HepG2 (cell line): ENCODE data around the gene SPAG4. TPM values are rescaled to one million over a fixed set of nuclear protein-coding genes. Genes with fewer than 3 reads are reported as not detected.

Experiments
- AGO1 ChIP-seq: fragments of 200-400 bp; formaldehyde crosslinking; IDR thresholded peaks from 2 replicates; pipeline ENCODE4 v1.6.1; 2017; ENCODE audit warnings: mild to moderate bottlenecking, low read depth, low read length, moderate library complexity; ENCODE audit not compliant: poor library complexity, severe bottlenecking
- AKAP8 ChIP-seq: sonication (generic); formaldehyde crosslinking; IDR thresholded peaks from 2 replicates; pipeline ENCODE4 v1.5.1; 2020; ENCODE audit warnings: mild to moderate bottlenecking, missing genetic modification reagents
- GTF3A ChIP-seq: sonication (generic); formaldehyde crosslinking; conservative IDR thresholded peaks from 2 replicates; pipeline ENCODE4 v1.4.0; 2020; ENCODE audit warnings: mild to moderate bottlenecking, missing genetic modification reagents
- HIVEP1 ChIP-seq: sonication (generic); formaldehyde crosslinking; IDR thresholded peaks from 2 replicates; pipeline ENCODE4 v1.4.0; 2020; ENCODE audit warnings: mild to moderate bottlenecking, missing genetic modification reagents
- KDM2A ChIP-seq: sonication (generic); formaldehyde crosslinking; IDR thresholded peaks from 2 replicates; pipeline ENCODE4 v1.4.0; 2020; ENCODE audit warnings: low read depth, missing genetic modification reagents, borderline replicate concordance
- MYC ChIP-seq: sonication (generic); formaldehyde crosslinking; IDR thresholded peaks from 2 replicates; pipeline ENCODE4 v1.9.0; 2021; ENCODE audit warnings: missing genetic modification reagents, borderline replicate concordance
- NR2F6 ChIP-seq, 2 experiments: IDR thresholded peaks; 2 replicates each; pipeline ENCODE4 v1.6.1; 2016; ENCODE audit warnings: antibody characterized with exemption in 1 of 2, mild to moderate bottlenecking in 1 of 2
- SRSF4 ChIP-seq: fragments of 200-400 bp; formaldehyde crosslinking; IDR thresholded peaks from one replicate; pipeline ENCODE4 v1.6.1; 2018; ENCODE audit warnings: mild to moderate bottlenecking, low read depth, low read length, moderate library complexity; ENCODE audit not compliant: poor library complexity, severe bottlenecking
- THAP11 ChIP-seq: IDR thresholded peaks from 2 replicates; pipeline ENCODE4 v1.6.1; 2016; ENCODE audit warnings: missing biosample characterization, missing genetic modification reagents
- ZEB1 ChIP-seq: IDR thresholded peaks from 2 replicates; pipeline ENCODE4 v1.6.1; 2012; ENCODE audit warnings: mild to moderate bottlenecking, low read depth, inconsistent platforms; ENCODE audit not compliant: insufficient replicate concordance
- ZNF879 ChIP-seq: sonication (generic); formaldehyde crosslinking; IDR thresholded peaks from 2 replicates; pipeline ENCODE4 v1.8.1; 2023; ENCODE audit warnings: missing genetic modification reagents
- ZSCAN31 ChIP-seq: sonication (generic); formaldehyde crosslinking; IDR thresholded peaks from 2 replicates; pipeline ENCODE4 v1.5.0; 2020; ENCODE audit warnings: low read depth, mild to moderate bottlenecking, missing genetic modification reagents
- polyA plus RNA-seq, 8 experiments: library from polyadenylated mRNA; depleted of rRNA in 3 of 8; stranded (reverse) in 7 of 8; unstranded in 1 of 8; fragments of >200 nt; fragmentation: Illumina TruSeq in 4 of 8; extraction: Trizol in 4 of 8; gene quantifications; 2 replicates each; pipeline versions ENCODE4 v1.2.1 to v1.2.3, GENCODE V29; 2011 to 2016; ENCODE audit warnings: low read depth in 4 of 8, missing spikeins in 1 of 8, mixed read lengths in 1 of 8; ENCODE audit not compliant: insufficient read depth in 1 of 8
- total RNA-seq, 5 experiments: library from RNA; depleted of rRNA; stranded (reverse); fragments of >200 nt; fragmentation: Illumina TruSeq; extraction: Trizol; gene quantifications; 2 replicates each; pipeline ENCODE4 v1.2.3, GENCODE V29; 2016; ENCODE audit warnings: low read depth in 1 of 5
- TF ChIP-seq, protein P1 (sequence below): sonication (generic); formaldehyde crosslinking; IDR thresholded peaks from 2 replicates; pipeline ENCODE4 v1.5.0; 2020; ENCODE audit warnings: mild to moderate bottlenecking, missing genetic modification reagents
- TF ChIP-seq, protein P2 (sequence below): sonication (generic); formaldehyde crosslinking; IDR thresholded peaks from 2 replicates; pipeline ENCODE4 v1.5.1; 2020; ENCODE audit warnings: mild to moderate bottlenecking, missing genetic modification reagents, moderate library complexity
- TF ChIP-seq, protein P3 (sequence below): sonication (generic); formaldehyde crosslinking; IDR thresholded peaks from 2 replicates; pipeline ENCODE4 v1.4.0; 2020; ENCODE audit warnings: missing genetic modification reagents
- TF ChIP-seq, protein P4 (sequence below): sonication (generic); formaldehyde crosslinking; IDR thresholded peaks from 2 replicates; pipeline ENCODE4 v1.8.0; 2022; ENCODE audit warnings: missing genetic modification reagents, mild to moderate bottlenecking, borderline replicate concordance
- TF ChIP-seq, protein P5 (sequence below): sonication (generic); formaldehyde crosslinking; IDR thresholded peaks from 2 replicates; pipeline ENCODE4 v1.5.0; 2020; ENCODE audit warnings: missing genetic modification reagents, mild to moderate bottlenecking, borderline replicate concordance

SPAG4 gene
- total and polyA plus RNA-seq, 2 of the 13 experiments (the other 11 are each of a cell fraction or from before 2014, with no cell fraction given) = 5.8 to 137 TPM

DNA sequence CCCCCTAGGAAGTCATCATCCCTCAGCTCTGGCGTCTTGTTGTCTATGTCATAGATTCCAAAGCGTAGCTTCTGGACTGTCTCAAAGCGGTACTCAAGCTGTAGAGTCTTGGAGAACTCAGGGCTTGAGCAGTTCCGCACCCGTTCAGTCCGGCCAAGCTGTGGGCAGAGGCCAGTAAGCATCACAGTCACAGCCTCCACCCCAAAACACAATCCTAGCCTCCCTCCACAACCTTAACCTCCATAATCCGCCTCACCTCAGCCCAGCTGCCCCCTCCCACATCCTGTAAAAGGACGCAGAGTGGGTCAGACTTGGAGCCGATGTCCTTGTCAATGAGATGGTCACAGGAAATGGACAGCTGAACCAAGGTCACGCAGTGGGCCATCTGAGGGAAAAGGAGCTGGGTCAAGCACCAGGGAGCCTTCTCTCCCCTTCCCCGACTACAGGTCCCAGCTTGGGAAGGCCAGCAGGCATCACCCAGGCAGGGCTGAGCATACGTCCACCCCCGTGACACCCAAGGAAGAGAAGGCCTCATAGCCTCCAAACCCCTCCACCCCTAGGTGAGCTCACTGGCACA is 17.0 kb downstream of the SPAG4 start (continued):
- TF ChIP-seq MYC (no peak; the same call in 1 of the 2 replicates), SRSF4 (no peak), KDM2A (CRISPR knock-in tag) (no peak; the same call in 1 of the 2 replicates), AKAP8 (CRISPR knock-in tag) (peak; percentile 39; the same call in 1 of the 2 replicates), ZEB1 (no peak), HIVEP1 (CRISPR knock-in tag) (no peak), NR2F6 (IDR thresholded peaks at IDR 0.05) (no peak), NR2F6 (CRISPR knock-in tag; IDR thresholded peaks at IDR 0.05) (no peak), GTF3A (no peak), THAP11 (no peak), ZSCAN31 (CRISPR knock-in tag) (0 out of 2 replicates have a peak, but pooled peaks have one; percentile 18), ZNF879 (CRISPR knock-in tag) (no peak), AGO1 (no peak)
- TF ChIP-seq, protein P1, sequence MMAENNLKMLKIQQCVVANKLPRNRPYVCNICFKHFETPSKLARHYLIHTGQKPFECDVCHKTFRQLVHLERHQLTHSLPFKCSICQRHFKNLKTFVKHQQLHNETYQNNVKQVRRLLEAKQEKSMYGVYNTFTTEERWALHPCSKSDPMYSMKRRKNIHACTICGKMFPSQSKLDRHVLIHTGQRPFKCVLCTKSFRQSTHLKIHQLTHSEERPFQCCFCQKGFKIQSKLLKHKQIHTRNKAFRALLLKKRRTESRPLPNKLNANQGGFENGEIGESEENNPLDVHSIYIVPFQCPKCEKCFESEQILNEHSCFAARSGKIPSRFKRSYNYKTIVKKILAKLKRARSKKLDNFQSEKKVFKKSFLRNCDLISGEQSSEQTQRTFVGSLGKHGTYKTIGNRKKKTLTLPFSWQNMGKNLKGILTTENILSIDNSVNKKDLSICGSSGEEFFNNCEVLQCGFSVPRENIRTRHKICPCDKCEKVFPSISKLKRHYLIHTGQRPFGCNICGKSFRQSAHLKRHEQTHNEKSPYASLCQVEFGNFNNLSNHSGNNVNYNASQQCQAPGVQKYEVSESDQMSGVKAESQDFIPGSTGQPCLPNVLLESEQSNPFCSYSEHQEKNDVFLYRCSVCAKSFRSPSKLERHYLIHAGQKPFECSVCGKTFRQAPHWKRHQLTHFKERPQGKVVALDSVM (CRISPR knock-in tag) = no peak
- TF ChIP-seq, protein P2, sequence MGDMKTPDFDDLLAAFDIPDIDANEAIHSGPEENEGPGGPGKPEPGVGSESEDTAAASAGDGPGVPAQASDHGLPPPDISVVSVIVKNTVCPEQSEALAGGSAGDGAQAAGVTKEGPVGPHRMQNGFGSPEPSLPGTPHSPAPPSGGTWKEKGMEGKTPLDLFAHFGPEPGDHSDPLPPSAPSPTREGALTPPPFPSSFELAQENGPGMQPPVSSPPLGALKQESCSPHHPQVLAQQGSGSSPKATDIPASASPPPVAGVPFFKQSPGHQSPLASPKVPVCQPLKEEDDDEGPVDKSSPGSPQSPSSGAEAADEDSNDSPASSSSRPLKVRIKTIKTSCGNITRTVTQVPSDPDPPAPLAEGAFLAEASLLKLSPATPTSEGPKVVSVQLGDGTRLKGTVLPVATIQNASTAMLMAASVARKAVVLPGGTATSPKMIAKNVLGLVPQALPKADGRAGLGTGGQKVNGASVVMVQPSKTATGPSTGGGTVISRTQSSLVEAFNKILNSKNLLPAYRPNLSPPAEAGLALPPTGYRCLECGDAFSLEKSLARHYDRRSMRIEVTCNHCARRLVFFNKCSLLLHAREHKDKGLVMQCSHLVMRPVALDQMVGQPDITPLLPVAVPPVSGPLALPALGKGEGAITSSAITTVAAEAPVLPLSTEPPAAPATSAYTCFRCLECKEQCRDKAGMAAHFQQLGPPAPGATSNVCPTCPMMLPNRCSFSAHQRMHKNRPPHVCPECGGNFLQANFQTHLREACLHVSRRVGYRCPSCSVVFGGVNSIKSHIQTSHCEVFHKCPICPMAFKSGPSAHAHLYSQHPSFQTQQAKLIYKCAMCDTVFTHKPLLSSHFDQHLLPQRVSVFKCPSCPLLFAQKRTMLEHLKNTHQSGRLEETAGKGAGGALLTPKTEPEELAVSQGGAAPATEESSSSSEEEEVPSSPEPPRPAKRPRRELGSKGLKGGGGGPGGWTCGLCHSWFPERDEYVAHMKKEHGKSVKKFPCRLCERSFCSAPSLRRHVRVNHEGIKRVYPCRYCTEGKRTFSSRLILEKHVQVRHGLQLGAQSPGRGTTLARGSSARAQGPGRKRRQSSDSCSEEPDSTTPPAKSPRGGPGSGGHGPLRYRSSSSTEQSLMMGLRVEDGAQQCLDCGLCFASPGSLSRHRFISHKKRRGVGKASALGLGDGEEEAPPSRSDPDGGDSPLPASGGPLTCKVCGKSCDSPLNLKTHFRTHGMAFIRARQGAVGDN = peak; percentile 41
- TF ChIP-seq, protein P3, sequence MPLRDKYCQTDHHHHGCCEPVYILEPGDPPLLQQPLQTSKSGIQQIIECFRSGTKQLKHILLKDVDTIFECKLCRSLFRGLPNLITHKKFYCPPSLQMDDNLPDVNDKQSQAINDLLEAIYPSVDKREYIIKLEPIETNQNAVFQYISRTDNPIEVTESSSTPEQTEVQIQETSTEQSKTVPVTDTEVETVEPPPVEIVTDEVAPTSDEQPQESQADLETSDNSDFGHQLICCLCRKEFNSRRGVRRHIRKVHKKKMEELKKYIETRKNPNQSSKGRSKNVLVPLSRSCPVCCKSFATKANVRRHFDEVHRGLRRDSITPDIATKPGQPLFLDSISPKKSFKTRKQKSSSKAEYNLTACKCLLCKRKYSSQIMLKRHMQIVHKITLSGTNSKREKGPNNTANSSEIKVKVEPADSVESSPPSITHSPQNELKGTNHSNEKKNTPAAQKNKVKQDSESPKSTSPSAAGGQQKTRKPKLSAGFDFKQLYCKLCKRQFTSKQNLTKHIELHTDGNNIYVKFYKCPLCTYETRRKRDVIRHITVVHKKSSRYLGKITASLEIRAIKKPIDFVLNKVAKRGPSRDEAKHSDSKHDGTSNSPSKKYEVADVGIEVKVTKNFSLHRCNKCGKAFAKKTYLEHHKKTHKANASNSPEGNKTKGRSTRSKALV = no peak
- TF ChIP-seq, protein P4, sequence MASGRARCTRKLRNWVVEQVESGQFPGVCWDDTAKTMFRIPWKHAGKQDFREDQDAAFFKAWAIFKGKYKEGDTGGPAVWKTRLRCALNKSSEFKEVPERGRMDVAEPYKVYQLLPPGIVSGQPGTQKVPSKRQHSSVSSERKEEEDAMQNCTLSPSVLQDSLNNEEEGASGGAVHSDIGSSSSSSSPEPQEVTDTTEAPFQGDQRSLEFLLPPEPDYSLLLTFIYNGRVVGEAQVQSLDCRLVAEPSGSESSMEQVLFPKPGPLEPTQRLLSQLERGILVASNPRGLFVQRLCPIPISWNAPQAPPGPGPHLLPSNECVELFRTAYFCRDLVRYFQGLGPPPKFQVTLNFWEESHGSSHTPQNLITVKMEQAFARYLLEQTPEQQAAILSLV (CRISPR knock-in tag) = peak; percentile 50; the same call in 1 of the 2 replicates
- TF ChIP-seq, protein P5, sequence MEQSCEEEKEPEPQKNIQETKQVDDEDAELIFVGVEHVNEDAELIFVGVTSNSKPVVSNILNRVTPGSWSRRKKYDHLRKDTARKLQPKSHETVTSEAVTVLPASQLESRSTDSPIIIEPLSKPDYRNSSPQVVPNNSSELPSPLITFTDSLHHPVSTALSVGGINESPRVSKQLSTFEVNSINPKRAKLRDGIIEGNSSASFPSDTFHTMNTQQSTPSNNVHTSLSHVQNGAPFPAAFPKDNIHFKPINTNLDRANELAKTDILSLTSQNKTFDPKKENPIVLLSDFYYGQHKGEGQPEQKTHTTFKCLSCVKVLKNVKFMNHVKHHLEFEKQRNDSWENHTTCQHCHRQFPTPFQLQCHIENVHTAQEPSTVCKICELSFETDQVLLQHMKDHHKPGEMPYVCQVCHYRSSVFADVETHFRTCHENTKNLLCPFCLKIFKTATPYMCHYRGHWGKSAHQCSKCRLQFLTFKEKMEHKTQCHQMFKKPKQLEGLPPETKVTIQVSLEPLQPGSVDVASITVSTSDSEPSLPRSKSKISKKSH (CRISPR knock-in tag) = 0 out of 2 replicates have a peak, but pooled peaks have one; percentile 22
